ENCODE data around the gene LEKR1.

Gene LEKR1

DNA sequence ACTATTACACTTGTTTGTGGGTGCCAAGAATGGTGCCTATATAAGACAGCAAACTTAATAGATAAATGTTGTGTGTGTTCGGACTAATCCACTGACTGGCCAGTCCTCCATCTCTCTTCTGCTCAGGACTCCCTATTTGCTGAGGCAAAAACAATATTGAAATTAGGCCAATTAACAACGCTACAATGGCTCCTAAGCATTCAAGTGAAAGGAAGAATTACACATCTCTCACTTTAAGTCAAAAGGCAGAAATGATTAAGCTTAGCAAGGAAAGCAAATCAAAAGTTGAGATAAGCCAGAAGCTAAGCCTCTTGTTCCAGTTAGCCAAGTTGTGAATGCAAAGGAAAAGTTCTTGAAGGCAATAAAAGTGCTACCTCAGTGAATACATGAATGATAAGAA lies 206.8 kb downstream of the LEKR1 start:
- TF ChIP-seq, protein P1, sequence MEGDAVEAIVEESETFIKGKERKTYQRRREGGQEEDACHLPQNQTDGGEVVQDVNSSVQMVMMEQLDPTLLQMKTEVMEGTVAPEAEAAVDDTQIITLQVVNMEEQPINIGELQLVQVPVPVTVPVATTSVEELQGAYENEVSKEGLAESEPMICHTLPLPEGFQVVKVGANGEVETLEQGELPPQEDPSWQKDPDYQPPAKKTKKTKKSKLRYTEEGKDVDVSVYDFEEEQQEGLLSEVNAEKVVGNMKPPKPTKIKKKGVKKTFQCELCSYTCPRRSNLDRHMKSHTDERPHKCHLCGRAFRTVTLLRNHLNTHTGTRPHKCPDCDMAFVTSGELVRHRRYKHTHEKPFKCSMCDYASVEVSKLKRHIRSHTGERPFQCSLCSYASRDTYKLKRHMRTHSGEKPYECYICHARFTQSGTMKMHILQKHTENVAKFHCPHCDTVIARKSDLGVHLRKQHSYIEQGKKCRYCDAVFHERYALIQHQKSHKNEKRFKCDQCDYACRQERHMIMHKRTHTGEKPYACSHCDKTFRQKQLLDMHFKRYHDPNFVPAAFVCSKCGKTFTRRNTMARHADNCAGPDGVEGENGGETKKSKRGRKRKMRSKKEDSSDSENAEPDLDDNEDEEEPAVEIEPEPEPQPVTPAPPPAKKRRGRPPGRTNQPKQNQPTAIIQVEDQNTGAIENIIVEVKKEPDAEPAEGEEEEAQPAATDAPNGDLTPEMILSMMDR (conservative IDR thresholded peaks at IDR 0.05), result no peak
- H3K27ac ChIP-seq, result no peak overlapping the region

DNA sequence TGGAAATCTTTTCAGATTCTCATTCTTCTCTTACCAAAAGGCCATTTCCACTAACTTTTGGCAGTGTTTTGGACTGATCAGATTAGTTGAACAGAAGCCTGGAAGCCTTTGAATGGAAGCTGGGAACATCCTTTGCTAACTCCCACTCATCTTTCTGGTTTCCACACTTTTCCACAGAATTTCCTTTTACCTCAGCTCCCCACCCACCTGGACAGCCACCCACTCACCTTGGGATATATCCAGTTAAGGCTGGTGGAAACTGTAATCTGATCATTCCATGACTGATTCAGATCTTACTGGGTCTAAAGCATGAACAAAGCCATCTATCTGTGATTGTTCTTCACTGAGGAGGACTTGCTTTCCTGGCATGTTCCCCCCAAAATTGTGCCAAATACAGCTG lies 214.3 kb downstream of the LEKR1 start:
- TF ChIP-seq, protein P1 (conservative IDR thresholded peaks at IDR 0.05), result no peak
- no peak overlapping the region for H3K27ac ChIP-seq

DNA sequence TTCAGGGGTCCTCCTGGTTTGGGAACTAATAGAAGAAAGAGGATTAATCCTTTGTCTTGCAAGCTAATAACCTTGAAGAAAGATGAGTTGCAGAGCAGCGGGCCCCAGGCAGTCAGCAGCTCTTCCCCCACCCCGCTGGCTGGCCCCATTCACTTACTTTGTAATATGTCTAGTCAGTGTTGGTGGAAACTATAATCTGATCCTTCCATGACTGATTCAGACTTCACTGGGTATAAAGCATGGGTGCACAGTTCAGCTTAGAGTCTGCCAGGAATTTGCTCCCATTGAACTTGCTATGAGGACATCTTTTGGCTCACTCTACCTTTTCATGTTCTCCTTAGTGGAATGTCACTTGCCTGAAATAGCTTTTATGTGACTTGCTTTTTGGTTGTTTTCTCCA lies 216.1 kb downstream of the LEKR1 start:
- TF ChIP-seq, protein P1 (conservative IDR thresholded peaks at IDR 0.05), result no peak
- H3K27ac ChIP-seq, result no peak overlapping the region

DNA sequence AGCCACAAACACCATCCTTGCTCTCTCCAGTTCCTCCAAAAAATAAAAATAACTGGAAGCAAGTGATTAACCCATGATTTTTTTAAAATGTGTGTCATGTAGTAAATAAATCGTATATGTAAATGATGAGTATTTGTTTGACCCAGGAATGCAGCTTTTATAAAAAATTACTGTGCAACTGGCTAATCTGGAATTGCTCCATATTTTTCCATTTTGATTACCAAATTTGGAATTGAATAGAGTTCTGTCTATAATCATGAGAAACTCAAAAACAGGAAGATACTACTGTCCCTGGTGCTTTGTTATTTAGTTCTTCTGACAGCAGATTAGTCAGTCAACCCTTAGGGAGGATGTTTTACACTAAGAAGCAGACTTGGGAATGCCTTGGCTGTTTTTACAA lies 217.6 kb downstream of the LEKR1 start:
- no peak overlapping the region for H3K27ac ChIP-seq
- TF ChIP-seq, protein P1 (conservative IDR thresholded peaks at IDR 0.05), result no peak

DNA sequence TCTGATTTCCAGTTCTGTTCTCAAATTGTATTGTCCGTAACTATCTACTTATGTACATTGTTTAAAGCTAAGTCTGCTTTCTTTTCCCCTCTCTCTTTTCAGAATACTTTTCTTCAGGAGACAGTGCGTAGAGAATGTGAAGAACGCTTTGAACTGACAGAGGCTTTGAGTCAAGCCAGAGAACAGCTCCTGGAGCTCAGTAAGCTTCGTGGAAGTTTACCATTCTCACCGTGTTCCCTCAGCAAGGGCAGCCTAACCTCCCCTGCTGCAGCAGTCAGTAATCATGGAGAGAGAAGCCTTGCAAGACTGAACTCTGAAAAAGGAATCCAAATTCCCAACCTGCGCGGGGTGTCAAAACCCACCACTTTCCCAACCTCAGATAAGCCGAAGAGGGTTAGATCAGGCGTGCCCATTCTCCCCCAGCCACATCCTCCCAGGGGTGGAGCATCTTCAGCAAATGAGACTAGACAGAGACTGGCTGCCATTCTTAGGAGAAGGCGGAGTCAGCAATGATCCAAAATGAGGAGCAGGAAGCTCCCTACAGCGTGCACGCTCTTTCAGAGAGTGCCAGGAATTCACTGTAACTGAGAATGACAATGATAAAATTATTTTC lies 219.2 kb downstream of the LEKR1 start:
- H3K27ac ChIP-seq, result no peak overlapping the region
- TF ChIP-seq, protein P1 (conservative IDR thresholded peaks at IDR 0.05), result no peak

DNA sequence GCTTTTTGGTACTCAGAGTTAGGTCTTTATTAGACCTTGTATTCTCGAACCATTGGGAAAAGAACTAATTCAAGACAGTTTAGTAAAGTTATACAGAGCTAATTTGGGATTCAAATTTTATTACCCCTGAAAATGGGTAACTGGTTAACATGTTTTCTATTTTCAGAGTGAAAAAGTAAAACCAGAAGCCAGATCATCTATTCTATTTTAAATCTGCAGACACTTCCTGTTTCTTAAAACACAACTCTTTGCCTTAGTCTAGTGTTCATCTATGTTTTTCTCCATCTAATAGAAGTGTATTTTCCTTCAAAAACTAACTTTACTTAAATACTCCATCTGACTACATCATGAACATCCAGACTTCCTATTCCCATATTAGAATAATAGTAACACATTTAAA lies 220.4 kb downstream of the LEKR1 start:
- H3K27ac ChIP-seq, result no peak overlapping the region
- TF ChIP-seq, protein P1 (conservative IDR thresholded peaks at IDR 0.05), result no peak

DNA sequence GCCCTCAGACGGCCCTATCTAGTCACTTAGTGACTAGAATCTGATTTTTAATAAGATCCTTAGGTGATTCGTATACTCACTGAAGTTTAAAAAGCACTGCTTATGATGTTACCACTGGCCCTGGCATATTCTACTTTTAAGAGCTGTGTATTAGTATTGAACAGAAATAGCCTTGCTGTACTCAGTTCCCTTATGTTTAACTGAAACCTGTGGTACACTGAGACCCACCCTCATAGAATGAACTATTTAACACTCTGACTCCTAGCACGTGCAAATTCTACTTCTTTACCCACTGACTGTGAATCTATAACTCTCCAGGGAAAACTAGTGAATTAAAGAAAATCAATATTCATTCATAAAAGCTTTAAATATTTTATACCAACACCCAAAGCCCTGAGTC lies 224.9 kb downstream of the LEKR1 start:
- no peak overlapping the region for H3K27ac ChIP-seq
- TF ChIP-seq, protein P1 (conservative IDR thresholded peaks at IDR 0.05), result no peak

All from VCaP (cell line).